SK-N-SH (cell line): ENCODE data around the gene CBFA2T3. TPM values are rescaled to one million over a fixed set of nuclear protein-coding genes. Genes with fewer than 3 reads are reported as not detected.
"Not testable (repeated sequence)": the region's sequence is repeated elsewhere in the genome, so short reads cannot be mapped to it uniquely, and the experiment has no call there.

Source experiments
- CTCF ChIA-PET: fragments of 300-600, 350-600 bp; formaldehyde crosslinking; extraction: SDS; loops from one replicate; lab custom pipeline; 2021; lab: Yijun Ruan, JAX
- POLR2A ChIA-PET: fragments of 350-600 bp; sonication (Branson Sonifier 250); formaldehyde crosslinking; extraction: SDS; loops from one replicate; lab custom pipeline; 2020; ENCODE audit warnings: antibody characterized with exemption, inconsistent platforms; lab: Yijun Ruan, JAX
- DNase-seq: peaks from one replicate; pipeline ENCODE4 v3.0.0; 2012
- H2AFZ ChIP-seq: fragments of 200-600 bp; sonication (generic); 2 replicates; pipeline ENCODE4 v1.8.1; 2016; ENCODE audit warnings: antibody characterized with exemption, mild to moderate bottlenecking, low read depth
- H3F3A ChIP-seq: fragments of 200-600 bp; sonication (generic); replicated peaks from 2 replicates; pipeline ENCODE3; 2016; ENCODE audit warnings: antibody characterized with exemption, mild to moderate bottlenecking; ENCODE audit not compliant: insufficient read depth
- H3K27ac ChIP-seq, 2 experiments: fragments of 200-500 bp in 1 of 2; fragments of 200-600 bp in 1 of 2; sonication (Bioruptor generic) in 1 of 2; sonication (generic), shearing (Covaris generic) in 1 of 2; 2 replicates each; pipeline versions ENCODE4 v1.5.1 to v1.6.1; 2014 to 2016; ENCODE audit warnings: low read depth in 2 of 2, inconsistent platforms in 1 of 2, low read length in 1 of 2, mild to moderate bottlenecking in 1 of 2, mixed read lengths in 1 of 2
- H3K27me3 ChIP-seq: fragments of 200-600 bp; sonication (generic), shearing (Covaris generic); 2 replicates; pipeline ENCODE4 v1.6.1; 2016; ENCODE audit warnings: mixed run types; ENCODE audit not compliant: insufficient read depth
- H3K36me3 ChIP-seq, 2 experiments: fragments of 200-500 bp in 1 of 2; fragments of 200-600 bp in 1 of 2; sonication (Bioruptor generic) in 1 of 2; sonication (generic) in 1 of 2; replicated peaks in 1 of 2; 2 replicates each; pipeline versions ENCODE3 to v1.5.1; 2014 to 2016; ENCODE audit warnings: low read length in 1 of 2, mild to moderate bottlenecking in 1 of 2; ENCODE audit not compliant: insufficient read depth in 2 of 2, control insufficient read depth in 1 of 2
- H3K4me1 ChIP-seq, 2 experiments: fragments of 200-500 bp in 1 of 2; fragments of 200-600 bp in 1 of 2; sonication (Bioruptor generic) in 1 of 2; sonication (generic), shearing (Covaris generic) in 1 of 2; 2 replicates each; pipeline versions ENCODE4 v1.5.1 to v1.6.1; 2014 to 2016; ENCODE audit warnings: low read depth in 1 of 2, low read length in 1 of 2, mixed run types in 1 of 2; ENCODE audit not compliant: insufficient read depth in 2 of 2, control insufficient read depth in 1 of 2
- H3K4me2 ChIP-seq: fragments of 200-600 bp; sonication (generic), shearing (Covaris generic); 2 replicates; pipeline ENCODE4 v1.6.1; 2017; ENCODE audit warnings: mixed run types
- H3K4me3 ChIP-seq, 2 experiments: fragments of 200-500 bp in 1 of 2; fragments of 200-600 bp in 1 of 2; sonication (Bioruptor generic) in 1 of 2; sonication (generic), shearing (Covaris generic) in 1 of 2; 2 replicates each; pipeline versions ENCODE4 v1.5.1 to v1.8.1; 2014 to 2016; ENCODE audit warnings: low read depth in 2 of 2, inconsistent platforms in 1 of 2, low read length in 1 of 2, mild to moderate bottlenecking in 1 of 2, mixed read lengths in 1 of 2, moderate library complexity in 1 of 2
- H3K79me2 ChIP-seq: fragments of 200-600 bp; sonication (generic); 2 replicates; pipeline ENCODE4 v1.8.1; 2017; ENCODE audit warnings: mild to moderate bottlenecking; ENCODE audit not compliant: insufficient read depth
- H3K9ac ChIP-seq: fragments of 200-600 bp; sonication (generic); 2 replicates; pipeline ENCODE4 v1.6.1; 2017; ENCODE audit warnings: mixed run types
- H3K9me2 ChIP-seq: fragments of 200-600 bp; sonication (generic); 2 replicates; pipeline ENCODE4 v1.6.1; 2017; ENCODE audit warnings: mixed run types
- H3K9me3 ChIP-seq: fragments of 200-600 bp; sonication (generic); 2 replicates; pipeline ENCODE4 v1.6.1; 2017; ENCODE audit warnings: mixed run types, mild to moderate bottlenecking, moderate library complexity
- H4K20me1 ChIP-seq: fragments of 200-600 bp; sonication (generic); 2 replicates; pipeline ENCODE4 v1.6.1; 2017; ENCODE audit warnings: mild to moderate bottlenecking, mixed run types; ENCODE audit not compliant: insufficient read depth
- CHD2 ChIP-seq: fragments of 150-350 bp; IDR thresholded peaks from 2 replicates; pipeline ENCODE4 v1.6.1; 2018; ENCODE audit warnings: low read length; ENCODE audit not compliant: partially characterized antibody
- ELF1 ChIP-seq: IDR thresholded peaks from 2 replicates; pipeline ENCODE4 v1.4.0; 2012
- EP300 ChIP-seq, 2 experiments: IDR thresholded peaks; 2 replicates each; pipeline versions ENCODE4 v1.4.0 to v1.6.1; 2012; ENCODE audit warnings: borderline replicate concordance in 1 of 2, low read depth in 1 of 2, low read length in 1 of 2
- FOXJ3 ChIP-seq: sonication (generic); formaldehyde crosslinking; IDR thresholded peaks from 2 replicates; pipeline ENCODE4 v1.5.1; 2020; ENCODE audit warnings: mild to moderate bottlenecking, missing genetic modification reagents
- FOXM1 ChIP-seq: IDR thresholded peaks from 2 replicates; pipeline ENCODE4 v1.4.0; 2012; ENCODE audit warnings: low read depth, mild to moderate bottlenecking
- GABPA ChIP-seq: IDR thresholded peaks from 2 replicates; pipeline ENCODE4 v1.4.0; 2012; ENCODE audit warnings: low read depth, mild to moderate bottlenecking
- GATA2 ChIP-seq: sonication (generic); formaldehyde crosslinking; IDR thresholded peaks from 2 replicates; pipeline ENCODE4 v1.5.0; 2020; ENCODE audit warnings: mild to moderate bottlenecking, missing genetic modification reagents
- JUND ChIP-seq: IDR thresholded peaks from 2 replicates; pipeline ENCODE4 v1.4.0; 2012
- NFIC ChIP-seq: IDR thresholded peaks from 2 replicates; pipeline ENCODE4 v1.4.0; 2012; ENCODE audit warnings: borderline replicate concordance
- RCOR1 ChIP-seq: fragments of 150-350 bp; IDR thresholded peaks from 2 replicates; pipeline ENCODE4 v1.6.1; 2017; ENCODE audit warnings: antibody characterized with exemption, low read length
- RXRA ChIP-seq: IDR thresholded peaks from 2 replicates; pipeline ENCODE4 v1.4.0; 2012; ENCODE audit warnings: low read depth, mild to moderate bottlenecking, borderline replicate concordance
- SIN3A ChIP-seq: IDR thresholded peaks from 2 replicates; pipeline ENCODE4 v1.6.1; 2012; ENCODE audit warnings: low read depth, mild to moderate bottlenecking, low read length, moderate library complexity, borderline replicate concordance
- SMC3 ChIP-seq: IDR thresholded peaks from 2 replicates; pipeline ENCODE4 v1.6.1; 2012; ENCODE audit warnings: low read depth, low read length, improper control_type of control experiment
- TCF12 ChIP-seq: IDR thresholded peaks from 2 replicates; pipeline ENCODE4 v1.4.0; 2012
- YY1 ChIP-seq: IDR thresholded peaks from 2 replicates; pipeline ENCODE4 v1.4.0; 2012; ENCODE audit warnings: low read depth, mild to moderate bottlenecking
- WGBS: methylation state at CpG from one replicate; pipeline ENCODE4 v1.1.6; 2017; ENCODE audit warnings: low lambda C conversion rate; 5-methylcytosine and 5-hydroxymethylcytosine counted together
- polyA plus RNA-seq, 3 experiments: library from polyadenylated mRNA; depleted of rRNA; stranded (reverse); fragments of >200 nt; gene quantifications; 2 replicates each; pipeline ENCODE4 v1.2.3, GENCODE V29; 2012
- TF ChIP-seq, protein P1 (sequence below): IDR thresholded peaks from 2 replicates; pipeline ENCODE4 v1.4.0; 2012; ENCODE audit warnings: low read depth, borderline replicate concordance
- TF ChIP-seq, protein P2 (sequence below): fragments of 150-350 bp; IDR thresholded peaks from 2 replicates; pipeline ENCODE4 v1.6.1; 2017; ENCODE audit warnings: antibody characterized with exemption, low read length, low read depth, borderline replicate concordance
- TF ChIP-seq, protein P3 (sequence below): IDR thresholded peaks from 2 replicates; pipeline ENCODE4 v1.4.0; 2012; ENCODE audit warnings: low read depth, borderline replicate concordance

The CBFA2T3 gene
- polyA plus RNA-seq, 1 of the 3 experiments (the other 2 are of a cell fraction) = not detected

DNA sequence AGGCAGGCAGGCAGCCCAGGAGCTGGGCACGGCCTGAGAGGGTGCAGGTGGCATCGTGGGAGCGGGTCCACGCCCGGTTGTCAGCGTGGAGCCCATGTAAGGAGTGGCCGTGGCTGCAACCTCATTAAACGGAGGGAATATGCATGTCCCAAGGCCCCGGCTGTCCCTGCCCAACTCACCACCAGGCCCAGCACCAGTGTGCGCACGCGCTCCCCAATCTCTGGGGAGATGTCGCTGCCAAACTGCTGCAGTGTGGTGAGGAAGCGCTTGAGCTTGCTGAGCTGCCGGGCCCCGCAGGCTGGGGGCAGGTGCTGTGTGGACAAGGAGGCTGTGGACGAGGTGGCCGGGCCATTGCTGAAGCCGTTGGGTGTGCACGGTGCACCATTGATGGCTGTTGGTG, 84.9 kb downstream of the CBFA2T3 start:
- no peak overlapping the region for H3K4me2 ChIP-seq
- no peaks in the 10 kb centered on the region; a peak in 1 of 4 replicates for H3K4me1 ChIP-seq
- no peaks in the 10 kb centered on the region for H3K9me3 ChIP-seq
- ChIA-PET CTCF (no interaction called here), POLR2A (no interaction called here)
- no peaks in the 10 kb centered on the region for H3F3A ChIP-seq
- WGBS = 42% methylated on average over 9 of the region's 20 CpGs
- no peak overlapping the region for H3K4me3 ChIP-seq
- no peaks in the 10 kb centered on the region for H4K20me1 ChIP-seq
- no peaks in the 10 kb centered on the region for H3K36me3 ChIP-seq
- H3K27me3 ChIP-seq = peaks cover 42% of the 10 kb centered on the region
- H3K79me2 ChIP-seq = no peaks in the 10 kb centered on the region
- no peak overlapping the region for H3K9ac ChIP-seq
- H3K9me2 ChIP-seq = no peaks in the 10 kb centered on the region
- no peak overlapping the region for H2AFZ ChIP-seq
- no peak for DNase-seq
- TF ChIP-seq TCF12 (no peak), FOXM1 (no peak), RCOR1 (no peak), SMC3 (no peak), FOXJ3 (CRISPR knock-in tag) (no peak), ELF1 (no peak), JUND (no peak), NFIC (no peak), YY1 (no peak), SIN3A (no peak), RXRA (no peak), EP300 (IDR thresholded peaks at IDR 0.05; ENCODE audit: borderline replicate concordance in 1 of 2, low read depth in 1 of 2, low read length in 1 of 2) (no peak), GABPA (no peak), CHD2 (no peak)
- TF ChIP-seq, protein P1, sequence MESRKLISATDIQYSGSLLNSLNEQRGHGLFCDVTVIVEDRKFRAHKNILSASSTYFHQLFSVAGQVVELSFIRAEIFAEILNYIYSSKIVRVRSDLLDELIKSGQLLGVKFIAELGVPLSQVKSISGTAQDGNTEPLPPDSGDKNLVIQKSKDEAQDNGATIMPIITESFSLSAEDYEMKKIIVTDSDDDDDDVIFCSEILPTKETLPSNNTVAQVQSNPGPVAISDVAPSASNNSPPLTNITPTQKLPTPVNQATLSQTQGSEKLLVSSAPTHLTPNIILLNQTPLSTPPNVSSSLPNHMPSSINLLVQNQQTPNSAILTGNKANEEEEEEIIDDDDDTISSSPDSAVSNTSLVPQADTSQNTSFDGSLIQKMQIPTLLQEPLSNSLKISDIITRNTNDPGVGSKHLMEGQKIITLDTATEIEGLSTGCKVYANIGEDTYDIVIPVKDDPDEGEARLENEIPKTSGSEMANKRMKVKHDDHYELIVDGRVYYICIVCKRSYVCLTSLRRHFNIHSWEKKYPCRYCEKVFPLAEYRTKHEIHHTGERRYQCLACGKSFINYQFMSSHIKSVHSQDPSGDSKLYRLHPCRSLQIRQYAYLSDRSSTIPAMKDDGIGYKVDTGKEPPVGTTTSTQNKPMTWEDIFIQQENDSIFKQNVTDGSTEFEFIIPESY = no peak
- TF ChIP-seq, protein P2, sequence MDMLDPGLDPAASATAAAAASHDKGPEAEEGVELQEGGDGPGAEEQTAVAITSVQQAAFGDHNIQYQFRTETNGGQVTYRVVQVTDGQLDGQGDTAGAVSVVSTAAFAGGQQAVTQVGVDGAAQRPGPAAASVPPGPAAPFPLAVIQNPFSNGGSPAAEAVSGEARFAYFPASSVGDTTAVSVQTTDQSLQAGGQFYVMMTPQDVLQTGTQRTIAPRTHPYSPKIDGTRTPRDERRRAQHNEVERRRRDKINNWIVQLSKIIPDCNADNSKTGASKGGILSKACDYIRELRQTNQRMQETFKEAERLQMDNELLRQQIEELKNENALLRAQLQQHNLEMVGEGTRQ = no peak
- no peak overlapping the region for H3K27ac ChIP-seq

DNA sequence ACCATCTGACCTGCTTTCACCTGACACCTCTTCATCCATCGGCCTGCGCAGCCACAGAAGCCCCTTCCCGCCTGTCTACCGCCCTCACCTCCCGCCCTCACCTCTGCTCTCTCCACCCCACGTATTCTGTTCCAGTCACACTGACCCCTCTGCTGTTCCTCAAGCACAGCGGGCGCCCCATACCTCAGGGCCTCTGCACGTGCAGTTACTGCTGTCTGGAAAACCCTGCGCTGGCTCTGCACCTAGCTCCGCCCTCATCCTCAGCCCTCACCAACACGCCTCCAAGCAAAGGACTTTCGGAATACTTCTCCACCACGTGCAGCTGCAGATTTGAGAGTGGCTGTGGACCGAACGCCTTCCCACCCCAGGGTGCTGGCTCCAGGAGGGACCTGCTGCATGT, 85.9 kb downstream of the CBFA2T3 start:
- TF ChIP-seq, protein P2 = no peak
- TF ChIP-seq, protein P3, sequence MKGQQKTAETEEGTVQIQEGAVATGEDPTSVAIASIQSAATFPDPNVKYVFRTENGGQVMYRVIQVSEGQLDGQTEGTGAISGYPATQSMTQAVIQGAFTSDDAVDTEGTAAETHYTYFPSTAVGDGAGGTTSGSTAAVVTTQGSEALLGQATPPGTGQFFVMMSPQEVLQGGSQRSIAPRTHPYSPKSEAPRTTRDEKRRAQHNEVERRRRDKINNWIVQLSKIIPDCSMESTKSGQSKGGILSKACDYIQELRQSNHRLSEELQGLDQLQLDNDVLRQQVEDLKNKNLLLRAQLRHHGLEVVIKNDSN = no peak
- TF ChIP-seq SIN3A (no peak), NFIC (no peak), JUND (no peak), FOXJ3 (CRISPR knock-in tag) (no peak), GATA2 (no peak), RCOR1 (no peak)
- TF ChIP-seq, all 33 proteins: peak for 0
- Histone ChIP-seq H3K4me1 (no peaks in the 10 kb centered on the region; a peak in 1 of 4 replicates), H3K36me3 (no peaks in the 10 kb centered on the region), H4K20me1 (no peaks in the 10 kb centered on the region), H3K4me3 (no peak overlapping the region), H3K9me3 (no peaks in the 10 kb centered on the region), H3K79me2 (no peaks in the 10 kb centered on the region), H3K4me2 (no peak overlapping the region), H3K9ac (no peak overlapping the region), H3K27ac (no peak overlapping the region), H2AFZ (no peak overlapping the region), H3F3A (no peaks in the 10 kb centered on the region), H3K9me2 (no peaks in the 10 kb centered on the region), H3K27me3 (peaks cover 32% of the 10 kb centered on the region)
- DNase-seq = no peak
- 70% methylated on average over 16 of the region's 16 CpGs for WGBS
- CTCF ChIA-PET = interaction anchor here (1.0 to 1.4 kb wide), 2 partner anchors 33 to 276 kb away, joined by 3 to 4 read pairs; no protein-coding TSS in a partner anchor
- POLR2A ChIA-PET = no interaction called here

DNA sequence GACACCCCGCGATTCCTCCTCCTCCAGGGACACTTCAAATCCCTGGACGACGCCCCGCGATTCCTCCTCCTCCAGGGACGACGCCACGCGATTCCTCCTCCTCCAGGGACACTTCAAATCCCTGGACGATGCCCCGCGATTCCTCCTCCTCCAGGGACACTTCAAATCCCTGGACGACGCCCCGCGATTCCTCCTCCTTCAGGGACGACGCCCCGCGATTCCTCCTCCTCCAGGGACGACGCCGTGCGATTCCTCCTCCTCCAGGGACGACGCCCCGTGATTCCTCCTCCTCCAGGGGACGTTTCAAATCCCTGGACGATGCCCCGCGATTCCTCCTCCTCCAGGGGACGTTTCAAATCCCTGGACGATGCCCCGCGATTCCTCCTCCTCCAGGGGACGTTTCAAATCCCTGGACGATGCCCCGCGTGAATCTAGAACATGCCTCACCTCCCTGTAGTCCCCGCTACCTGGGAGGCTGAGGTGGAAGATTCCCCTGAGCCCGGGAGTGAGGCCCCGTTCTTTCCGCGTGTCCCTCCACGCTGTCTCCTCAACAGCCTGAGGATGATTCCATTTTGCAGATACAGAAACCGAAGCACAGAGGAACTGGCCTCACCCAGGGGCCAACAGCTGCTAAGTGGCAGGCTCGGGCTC, 87.2 kb downstream of the CBFA2T3 start:
- DNase-seq, H3K9me2 ChIP-seq, H3K27ac ChIP-seq, POLR2A ChIA-PET, H4K20me1 ChIP-seq, H3K9me3 ChIP-seq, H3K4me3 ChIP-seq, H3F3A ChIP-seq, H3K79me2 ChIP-seq, H3K36me3 ChIP-seq, H3K4me2 ChIP-seq, H3K9ac ChIP-seq, H3K4me1 ChIP-seq, H2AFZ ChIP-seq: not testable (repeated sequence)
- peaks cover 30% of the 10 kb centered on the region for H3K27me3 ChIP-seq
- CTCF ChIA-PET = interaction anchor here (1.4 kb wide), 1 partner anchor 278 kb away, joined by 4 read pairs; no protein-coding TSS in a partner anchor
- 67% methylated on average over 47 of the region's 48 CpGs for WGBS
